SJCRH30 (cell line): Measurements from ENCODE around the gene MANEA. TPM values are rescaled to one million over a fixed set of nuclear protein-coding genes. Genes with fewer than 3 reads are reported as not detected.
"Not testable (repeated sequence)": the region's sequence is repeated elsewhere in the genome, so short reads cannot be mapped to it uniquely, and the experiment has no call there.

Experiments
- DNase-seq, 2 experiments: peaks; one replicate each; pipeline ENCODE4 v3.0.0-alpha.2; 2015 to 2020
- H3K27ac ChIP-seq: fragments of 250-450 bp; sonication (Bioruptor Pico); 2 replicates; pipeline ENCODE4 v1.5.1; 2020; ENCODE audit warnings: mild to moderate bottlenecking, moderate library complexity
- H3K27me3 ChIP-seq: fragments of 250-450 bp; sonication (Bioruptor Pico); 2 replicates; pipeline ENCODE4 v1.5.1; 2020; ENCODE audit warnings: mild to moderate bottlenecking, moderate library complexity
- H3K36me3 ChIP-seq: fragments of 250-450 bp; sonication (Bioruptor Pico); 2 replicates; pipeline ENCODE4 v1.5.1; 2020; ENCODE audit warnings: mild to moderate bottlenecking, moderate library complexity
- H3K4me1 ChIP-seq: fragments of 250-450 bp; sonication (Bioruptor Pico); 2 replicates; pipeline ENCODE4 v1.5.1; 2020; ENCODE audit warnings: mild to moderate bottlenecking, moderate library complexity
- H3K4me3 ChIP-seq: fragments of 250-450 bp; sonication (Bioruptor Pico); 2 replicates; pipeline ENCODE4 v1.5.1; 2020; ENCODE audit warnings: mild to moderate bottlenecking, moderate library complexity
- H3K9me3 ChIP-seq: fragments of 250-450 bp; sonication (Bioruptor Pico); replicated peaks from 2 replicates; pipeline ENCODE4 v1.5.1; 2020; ENCODE audit warnings: mild to moderate bottlenecking, moderate library complexity
- total RNA-seq: library from RNA; depleted of rRNA; stranded (reverse); fragments of >200 nt; shearing (Covaris generic); gene quantifications from 2 replicates; pipeline ENCODE4 v1.2.3, GENCODE V29; 2014; rRNA removed

MANEA gene, protein sequence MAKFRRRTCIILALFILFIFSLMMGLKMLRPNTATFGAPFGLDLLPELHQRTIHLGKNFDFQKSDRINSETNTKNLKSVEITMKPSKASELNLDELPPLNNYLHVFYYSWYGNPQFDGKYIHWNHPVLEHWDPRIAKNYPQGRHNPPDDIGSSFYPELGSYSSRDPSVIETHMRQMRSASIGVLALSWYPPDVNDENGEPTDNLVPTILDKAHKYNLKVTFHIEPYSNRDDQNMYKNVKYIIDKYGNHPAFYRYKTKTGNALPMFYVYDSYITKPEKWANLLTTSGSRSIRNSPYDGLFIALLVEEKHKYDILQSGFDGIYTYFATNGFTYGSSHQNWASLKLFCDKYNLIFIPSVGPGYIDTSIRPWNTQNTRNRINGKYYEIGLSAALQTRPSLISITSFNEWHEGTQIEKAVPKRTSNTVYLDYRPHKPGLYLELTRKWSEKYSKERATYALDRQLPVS
- total RNA-seq = 34.9 and 41.7 TPM in 2 replicates

DNA sequence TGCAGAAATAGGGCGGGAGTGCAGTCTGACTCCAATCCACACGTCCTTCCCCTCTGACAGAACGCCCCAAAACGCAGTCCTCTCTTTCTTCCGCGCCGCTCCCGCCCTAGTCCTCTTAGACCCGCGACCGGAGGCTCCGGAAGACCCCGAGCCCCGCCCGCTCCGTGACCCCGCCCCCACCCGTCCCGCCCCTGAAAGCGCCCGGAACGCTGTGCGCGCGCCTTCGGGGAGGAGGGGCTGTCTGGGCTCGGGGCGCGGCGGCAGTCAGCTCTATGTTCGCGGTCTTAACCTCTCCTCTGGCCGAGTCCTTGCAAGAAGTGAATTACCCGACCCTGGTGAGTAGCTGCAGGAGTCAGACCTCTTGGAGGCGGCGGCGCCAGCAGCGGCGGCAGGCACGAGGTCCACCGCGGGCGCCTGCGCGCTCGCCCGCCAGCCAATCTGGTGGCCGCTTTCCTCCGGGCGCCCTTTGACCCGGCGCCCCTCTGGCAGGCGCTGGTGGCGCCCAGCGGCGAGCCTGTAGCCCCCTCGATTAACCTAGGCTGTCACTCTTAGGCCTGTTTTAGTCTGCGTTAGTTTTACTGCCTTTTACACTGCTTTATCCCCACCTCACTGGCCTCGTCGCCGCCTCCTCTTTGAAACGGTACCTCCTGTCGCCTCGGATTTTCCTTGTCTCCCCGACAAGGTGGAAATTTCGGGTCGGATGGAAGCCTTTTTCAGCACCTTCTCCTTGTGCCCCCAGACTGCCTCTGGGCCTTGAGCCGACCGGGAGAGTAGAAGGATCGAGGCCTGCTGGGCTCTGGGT, at the start of gene MANEA:
MANEA (plus strand) TSS at position 232 of the 802 bp plus-strand sequence. CDS start 8,905 bp downstream, outside the sequence.
- Histone ChIP-seq H3K4me3 (peak within 1 kb of the TSS; percentile 78), H3K4me1 (0 out of 2 replicates have a peak, but pooled peaks cover 3% of the 10 kb centered on the region), H3K36me3 (no peaks in the 10 kb centered on the region), H3K27me3 (no peaks in the 10 kb centered on the region), H3K27ac (peak within 1 kb of the TSS; percentile 85), H3K9me3 (no peaks in the 10 kb centered on the region)
- peak; percentile 92 to 94 for DNase-seq

DNA sequence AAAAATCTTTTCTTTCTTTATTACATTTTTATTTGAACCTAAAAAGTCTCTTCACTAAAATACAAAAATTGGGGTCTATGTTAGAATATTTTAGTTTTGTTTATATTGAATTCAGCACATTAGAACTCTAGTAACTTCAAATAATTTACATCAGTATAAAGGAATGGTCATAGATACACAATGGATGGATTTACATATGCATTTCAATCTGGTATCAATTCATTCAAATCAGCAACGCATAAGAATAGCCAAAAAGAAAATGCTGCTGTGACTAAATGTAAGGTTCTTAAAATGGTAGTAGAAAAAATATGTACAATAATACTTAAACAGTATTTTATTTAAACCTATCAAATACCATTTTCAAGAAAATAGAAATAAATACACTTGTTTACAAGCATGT, 47.6 kb upstream of the MANEA start:
- DNase-seq = no peak
- H3K9me3 ChIP-seq = no peaks in the 10 kb centered on the region

DNA sequence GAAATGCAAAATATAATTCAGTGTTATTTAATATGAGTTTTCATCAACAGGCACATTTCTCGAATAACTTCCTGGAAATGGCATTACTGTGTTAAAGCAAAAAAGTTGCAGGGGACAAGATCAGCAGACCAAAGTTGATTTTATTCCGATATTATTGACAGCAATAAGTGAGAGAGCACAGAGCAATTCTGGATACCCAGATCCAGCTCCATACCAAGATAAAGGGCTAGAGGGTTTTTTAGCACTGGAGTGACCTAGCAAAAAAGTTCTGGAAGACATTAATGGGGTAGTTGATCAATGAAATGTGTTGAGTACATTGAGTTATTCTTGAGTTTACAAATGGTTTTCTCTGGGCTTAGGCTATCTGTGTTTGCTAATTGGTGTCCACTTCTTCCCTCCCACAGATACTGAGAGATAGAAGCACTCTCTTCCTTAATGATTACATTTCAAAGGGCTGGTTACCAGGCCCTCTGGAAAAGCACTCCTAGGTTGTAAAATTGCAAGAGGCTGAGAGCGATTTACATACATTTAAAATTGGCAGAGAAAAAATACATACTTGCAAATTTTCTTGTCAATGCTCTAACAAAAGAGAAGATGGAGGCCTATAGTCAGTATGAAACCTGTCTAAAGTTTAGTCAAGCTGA, 47.0 kb upstream of the MANEA start:
- H3K9me3 ChIP-seq = no peaks in the 10 kb centered on the region
- no peaks in the 10 kb centered on the region for H3K36me3 ChIP-seq
- no peak for DNase-seq
- H3K27ac ChIP-seq = no peak overlapping the region
- no peaks in the 10 kb centered on the region for H3K4me1 ChIP-seq
- H3K4me3 ChIP-seq = no peak overlapping the region
- no peaks in the 10 kb centered on the region for H3K27me3 ChIP-seq

More for the DNA sequence above, 47.6 kb upstream of the MANEA start:
- Histone ChIP-seq H3K4me3 (no peak overlapping the region), H3K36me3 (no peaks in the 10 kb centered on the region), H3K27me3 (no peaks in the 10 kb centered on the region), H3K4me1 (no peaks in the 10 kb centered on the region), H3K27ac (no peak overlapping the region)

DNA sequence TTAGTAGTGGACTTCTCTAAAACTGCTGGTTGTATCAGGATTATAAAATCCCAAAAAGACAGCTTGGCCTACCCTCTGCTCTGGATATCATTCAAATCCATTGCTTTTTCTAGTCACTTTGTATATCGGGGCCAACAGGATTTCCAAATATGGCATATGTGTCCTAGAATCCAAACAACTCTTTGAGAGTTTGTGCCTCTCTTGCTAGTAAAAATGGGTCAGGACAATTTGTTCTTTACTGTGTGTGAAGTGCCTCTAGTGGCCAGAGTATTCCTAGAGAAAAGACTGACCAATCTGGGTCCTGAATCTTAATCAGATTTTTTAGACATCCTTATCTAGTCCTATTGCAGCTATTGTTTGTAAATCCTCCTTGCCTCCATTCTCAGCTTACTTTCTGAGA, 33.5 kb upstream of the MANEA start:
- Histone ChIP-seq H3K4me3 (no peak overlapping the region), H3K4me1 (no peaks in the 10 kb centered on the region), H3K9me3 (no peaks in the 10 kb centered on the region; the same call in 1 of the 2 replicates), H3K27ac (no peak overlapping the region), H3K36me3 (no peaks in the 10 kb centered on the region), H3K27me3 (no peaks in the 10 kb centered on the region)
- DNase-seq = no peak

DNA sequence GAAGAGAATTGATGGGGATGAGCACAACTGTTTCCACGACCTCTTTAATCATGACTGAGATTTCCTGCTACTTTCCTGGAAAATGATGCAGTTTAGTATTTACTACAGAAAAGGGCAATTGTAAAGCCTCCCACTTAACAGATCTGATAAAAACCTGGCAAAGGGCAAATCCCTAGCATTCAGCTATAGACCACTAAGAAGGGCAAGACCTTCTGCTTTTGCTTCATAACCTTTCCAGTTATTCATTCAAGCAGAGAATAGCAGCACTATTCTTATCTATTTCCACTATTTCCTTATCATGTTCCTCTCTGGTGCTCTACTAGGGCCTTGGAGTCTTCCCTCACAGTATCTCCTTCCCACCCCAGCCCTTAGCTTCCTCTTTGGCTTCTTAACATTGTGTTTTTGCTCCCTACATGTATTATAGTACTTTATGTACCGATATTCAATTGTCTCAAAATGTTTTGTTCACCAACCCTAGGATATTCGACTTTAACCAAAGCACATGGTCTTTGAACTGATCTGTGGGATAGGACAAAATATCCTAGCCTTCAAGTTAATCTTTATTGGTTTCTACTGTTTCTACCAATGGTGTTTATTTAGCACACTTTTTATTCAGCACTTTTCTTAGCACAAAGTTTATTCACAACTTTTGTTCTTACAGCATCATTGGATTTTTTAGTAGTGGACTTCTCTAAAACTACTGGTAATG, 32.7 kb upstream of the MANEA start:
- no peak for DNase-seq
- no peaks in the 10 kb centered on the region; the same call in 1 of the 2 replicates for H3K9me3 ChIP-seq
- no peaks in the 10 kb centered on the region for H3K36me3 ChIP-seq
- no peaks in the 10 kb centered on the region for H3K4me1 ChIP-seq
- H3K27ac ChIP-seq = no peak overlapping the region
- no peak overlapping the region for H3K4me3 ChIP-seq
- H3K27me3 ChIP-seq = no peaks in the 10 kb centered on the region

DNA sequence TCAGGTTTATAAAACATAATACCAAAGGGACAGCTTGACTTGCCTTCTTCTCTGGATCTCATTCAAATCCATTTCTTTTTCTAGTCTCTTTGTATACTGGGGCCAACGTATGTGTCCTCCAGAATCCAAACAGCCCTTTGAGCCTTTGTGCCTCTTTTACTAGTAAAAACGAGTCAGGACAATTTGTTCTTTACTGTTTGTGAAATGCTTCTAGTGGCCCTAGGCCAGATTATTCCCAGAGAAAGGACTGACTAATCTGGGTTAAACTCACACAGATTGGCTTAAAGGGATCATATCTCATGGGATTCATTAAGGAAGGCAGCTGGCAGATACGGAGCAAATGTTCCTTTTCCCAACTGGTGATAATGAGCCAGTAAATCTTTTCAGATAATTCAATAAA, 32.1 kb upstream of the MANEA start:
- H3K36me3 ChIP-seq = no peaks in the 10 kb centered on the region
- no peak overlapping the region for H3K27ac ChIP-seq
- no peak for DNase-seq
- H3K27me3 ChIP-seq = no peaks in the 10 kb centered on the region
- H3K4me1 ChIP-seq = no peaks in the 10 kb centered on the region
- H3K4me3 ChIP-seq = no peak overlapping the region
- H3K9me3 ChIP-seq = no peaks in the 10 kb centered on the region; the same call in 1 of the 2 replicates

DNA sequence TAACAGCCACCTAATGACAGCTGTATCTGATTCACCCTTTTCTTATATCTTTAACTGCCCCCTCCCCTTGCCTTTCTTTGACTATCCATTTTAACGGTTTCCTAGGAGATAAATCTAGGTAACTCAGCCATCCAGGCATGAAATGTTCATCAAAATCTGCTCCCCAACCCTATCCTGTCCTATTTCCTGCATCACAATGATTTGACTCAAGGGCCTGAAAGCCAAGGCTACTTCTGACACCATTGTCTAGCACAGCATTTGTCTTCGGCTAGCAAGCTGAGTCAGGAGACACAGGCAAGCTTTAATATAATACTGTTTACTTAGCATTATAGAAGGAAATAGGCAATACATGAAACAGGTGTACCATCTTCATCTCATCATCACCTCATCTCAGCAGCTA, 31.6 kb upstream of the MANEA start:
- Histone ChIP-seq H3K4me1 (no peaks in the 10 kb centered on the region), H3K9me3 (no peaks in the 10 kb centered on the region; the same call in 1 of the 2 replicates), H3K4me3 (no peak overlapping the region), H3K27me3 (no peaks in the 10 kb centered on the region), H3K36me3 (no peaks in the 10 kb centered on the region), H3K27ac (no peak overlapping the region)
- DNase-seq = no peak

DNA sequence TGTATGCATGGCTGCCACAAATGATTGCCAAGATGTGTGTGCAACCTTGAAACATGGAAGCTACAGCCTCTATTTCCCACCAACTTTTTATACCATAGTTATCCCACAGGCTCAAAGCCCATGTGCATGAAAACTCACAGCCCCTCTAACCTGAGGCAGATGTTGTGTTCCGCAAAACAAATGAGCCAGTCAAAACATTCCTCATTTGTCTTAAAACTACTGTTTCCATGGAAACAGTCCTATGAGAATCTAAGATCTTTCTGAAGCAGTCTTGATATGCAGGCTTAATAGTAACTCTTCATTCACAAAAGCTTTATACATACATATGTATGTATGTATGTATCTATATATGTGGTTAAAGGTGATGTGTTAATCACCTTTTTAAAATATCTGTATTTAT, 31.2 kb upstream of the MANEA start:
- DNase-seq = no peak
- H3K36me3 ChIP-seq = no peaks in the 10 kb centered on the region
- H3K4me1 ChIP-seq = no peaks in the 10 kb centered on the region
- no peak overlapping the region for H3K4me3 ChIP-seq
- H3K9me3 ChIP-seq = no peaks in the 10 kb centered on the region; the same call in 1 of the 2 replicates
- no peaks in the 10 kb centered on the region for H3K27me3 ChIP-seq
- H3K27ac ChIP-seq = no peak overlapping the region

DNA sequence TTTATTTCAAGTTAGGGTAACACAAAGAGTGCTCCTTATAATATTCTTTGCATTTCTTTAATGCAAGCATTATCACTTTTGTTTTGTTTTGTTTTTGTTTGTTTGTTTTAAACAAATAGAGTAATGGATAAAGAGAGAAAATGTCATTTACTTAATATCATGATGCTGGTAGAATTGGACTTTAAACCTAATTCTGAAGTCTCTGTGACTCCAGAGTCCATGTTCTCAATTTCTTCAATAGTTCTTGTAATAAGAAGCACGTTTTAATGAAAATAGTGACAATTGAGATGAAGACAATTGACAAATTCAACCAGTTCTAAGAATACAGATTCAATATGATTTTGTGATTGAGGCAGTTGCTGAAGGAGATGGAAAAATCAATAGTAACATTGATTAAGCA, 30.3 kb upstream of the MANEA start:
- Histone ChIP-seq H3K9me3 (no peaks in the 10 kb centered on the region), H3K36me3 (no peaks in the 10 kb centered on the region), H3K27ac (no peak overlapping the region), H3K4me1 (no peaks in the 10 kb centered on the region), H3K4me3 (no peak overlapping the region), H3K27me3 (no peaks in the 10 kb centered on the region)
- DNase-seq = no peak

DNA sequence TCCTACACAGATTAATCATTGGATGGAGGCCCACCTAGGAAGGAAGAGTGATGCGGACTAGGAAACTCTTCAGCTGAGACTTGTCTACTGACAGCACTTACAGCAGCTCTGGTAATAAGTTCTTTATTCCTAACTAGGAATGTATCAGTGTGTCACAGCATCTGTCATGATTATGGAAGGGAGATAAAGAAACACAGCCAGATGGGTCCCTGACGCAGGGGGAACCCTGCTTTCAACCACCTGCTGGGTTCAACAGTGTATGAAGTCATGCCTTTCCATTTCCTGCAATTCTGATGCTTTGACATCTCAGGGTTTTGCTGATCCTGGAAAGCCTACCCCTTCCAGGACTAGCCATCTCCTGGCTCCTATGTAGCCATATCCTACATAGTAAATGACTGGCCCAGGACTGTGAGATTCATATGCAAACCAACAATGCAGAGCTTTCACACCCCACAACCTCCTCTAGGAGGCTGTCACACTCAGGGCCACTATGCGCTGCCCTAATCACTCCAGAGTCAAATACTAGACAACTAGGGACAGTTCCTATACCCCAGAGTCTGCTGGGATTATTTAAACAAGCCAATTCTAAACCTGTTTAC, 29.0 kb upstream of the MANEA start:
- no peak overlapping the region for H3K27ac ChIP-seq
- DNase-seq = no peak
- H3K4me1 ChIP-seq = no peaks in the 10 kb centered on the region
- H3K27me3 ChIP-seq = no peaks in the 10 kb centered on the region
- no peaks in the 10 kb centered on the region for H3K9me3 ChIP-seq
- H3K4me3 ChIP-seq = no peak overlapping the region
- no peaks in the 10 kb centered on the region for H3K36me3 ChIP-seq

DNA sequence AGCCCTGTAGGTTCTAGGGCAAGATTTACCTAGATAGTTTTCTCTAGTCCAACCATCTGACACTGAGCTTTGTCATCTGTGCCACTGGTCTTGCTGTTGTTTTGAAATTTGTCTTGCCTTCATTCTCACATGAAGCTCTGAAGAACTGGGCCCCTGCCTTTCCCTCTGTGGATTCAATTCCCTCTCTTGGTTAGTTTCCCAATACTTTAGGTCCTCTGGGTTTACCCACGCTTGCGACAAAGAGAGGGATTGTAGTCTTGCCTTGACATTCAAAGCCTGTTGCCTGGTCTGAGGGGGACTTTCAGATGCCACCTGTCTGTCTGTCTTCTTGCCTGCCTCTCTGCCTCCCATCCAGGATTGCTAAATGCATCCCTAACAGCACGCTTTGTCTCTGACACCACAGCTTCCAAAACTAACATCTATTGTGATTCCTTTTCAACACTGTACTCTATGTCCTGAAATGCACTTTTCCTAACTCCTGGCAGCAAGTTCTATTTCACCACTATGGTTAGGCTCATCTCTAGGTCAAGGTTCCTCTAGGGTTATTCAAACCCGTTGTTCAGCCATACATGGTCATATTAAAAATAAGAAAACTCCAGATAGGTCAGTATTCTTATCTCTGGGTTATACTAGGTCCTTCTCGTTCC, 25.5 kb upstream of the MANEA start:
- no peak overlapping the region for H3K27ac ChIP-seq
- DNase-seq = no peak
- no peaks in the 10 kb centered on the region for H3K4me1 ChIP-seq
- H3K4me3 ChIP-seq = no peak overlapping the region
- H3K27me3 ChIP-seq = no peaks in the 10 kb centered on the region
- no peaks in the 10 kb centered on the region for H3K36me3 ChIP-seq
- no peaks in the 10 kb centered on the region for H3K9me3 ChIP-seq

DNA sequence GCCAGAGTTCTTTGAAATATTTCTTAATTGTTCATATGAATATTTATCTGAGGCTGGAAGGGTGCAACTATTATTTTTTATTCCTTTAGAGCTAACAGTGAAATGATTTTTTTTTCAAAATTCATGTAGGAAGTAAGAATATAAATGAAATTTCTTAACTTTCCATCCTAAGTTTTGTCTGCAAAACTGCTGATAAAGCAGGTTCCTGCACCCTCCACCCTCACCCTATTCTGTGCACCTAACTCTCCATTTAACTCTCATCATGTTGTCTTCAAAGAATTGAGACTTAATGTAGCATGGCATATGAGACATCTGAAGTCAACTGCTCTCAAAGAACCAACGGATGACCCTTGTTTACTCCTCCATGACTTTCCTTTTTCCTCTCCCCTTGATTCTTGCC, 23.5 kb upstream of the MANEA start:
- Histone ChIP-seq H3K27me3 (no peaks in the 10 kb centered on the region), H3K36me3 (no peaks in the 10 kb centered on the region), H3K4me3 (no peak overlapping the region), H3K27ac (no peak overlapping the region), H3K4me1 (no peaks in the 10 kb centered on the region), H3K9me3 (no peaks in the 10 kb centered on the region)
- DNase-seq = no peak

DNA sequence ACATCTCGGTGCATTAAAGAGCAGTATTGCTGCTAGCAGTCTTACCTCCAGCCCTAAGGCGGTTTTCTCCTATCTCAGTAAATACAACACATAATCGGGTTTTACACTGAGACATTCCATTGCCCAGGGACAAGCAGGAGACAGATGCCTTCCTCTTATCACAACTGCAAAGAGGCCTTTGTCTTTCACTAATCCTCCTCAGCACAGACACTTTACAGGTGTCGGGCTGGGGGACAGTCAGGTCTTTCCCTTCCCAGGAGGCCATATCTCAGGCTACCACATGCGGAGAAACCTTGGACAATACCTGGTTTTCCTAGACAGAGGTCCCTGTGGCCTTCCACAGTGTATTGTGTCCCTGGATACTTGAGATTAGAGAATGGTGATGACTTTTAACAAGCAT, 16.4 kb upstream of the MANEA start:
- DNase-seq, H3K9me3 ChIP-seq, H3K36me3 ChIP-seq, H3K4me1 ChIP-seq, H3K27me3 ChIP-seq, H3K4me3 ChIP-seq, H3K27ac ChIP-seq: not testable (repeated sequence)

DNA sequence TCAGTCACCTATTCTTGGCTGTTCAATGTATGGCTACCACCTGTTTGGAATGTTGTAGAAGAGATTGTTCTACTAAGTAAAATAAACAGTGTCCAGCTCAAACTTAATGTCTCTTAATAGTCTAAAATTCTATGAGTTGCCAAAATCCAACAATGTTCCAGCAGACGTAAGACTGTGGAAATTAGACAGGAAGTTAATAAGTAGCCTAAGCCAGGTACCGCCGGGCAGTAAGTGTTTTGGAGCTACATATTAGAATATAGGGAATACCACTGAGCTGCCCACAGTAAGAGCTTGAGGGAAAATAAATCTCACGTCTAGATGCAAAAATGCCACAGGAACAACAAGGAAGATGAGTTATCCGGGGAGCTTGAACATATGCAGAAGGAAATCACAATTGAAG, 7.8 kb upstream of the MANEA start:
- no peak overlapping the region for H3K27ac ChIP-seq
- no peak overlapping the region for H3K4me3 ChIP-seq
- H3K36me3 ChIP-seq = no peaks in the 10 kb centered on the region
- H3K27me3 ChIP-seq = no peaks in the 10 kb centered on the region
- no peaks in the 10 kb centered on the region for H3K9me3 ChIP-seq
- H3K4me1 ChIP-seq = no peaks in the 10 kb centered on the region
- DNase-seq = no peak
